Measurements from ENCODE around the gene RPL13.

Gene RPL13

GRCh38 chr16:89536886-89537548, 23.5 kb upstream of the RPL13 start:
- H3K36me3 ChIP-seq (ENCODE audit: insufficient read depth, low read length): peaks cover 34% of the 10 kb centered on the region

DNA sequence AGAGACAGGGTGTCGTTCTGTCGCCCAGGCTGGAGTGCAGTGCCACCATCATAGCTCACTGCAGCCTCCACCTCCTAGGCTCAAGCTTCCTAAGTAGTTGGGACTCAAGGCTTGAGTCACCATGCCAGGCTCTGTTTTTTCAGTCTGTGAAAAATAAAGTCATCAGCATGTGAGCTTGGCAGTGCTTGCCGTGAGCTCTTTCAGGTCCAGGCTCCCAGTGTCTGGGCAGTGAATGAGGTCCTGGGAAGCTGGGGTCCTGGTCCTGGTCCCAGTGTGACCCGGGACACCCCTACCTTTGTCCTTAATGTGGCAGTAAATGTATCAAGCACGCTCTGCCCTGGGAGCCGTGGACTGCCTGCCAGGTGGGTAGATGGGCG, 22.9 kb upstream of the RPL13 start:
- no peaks in the 10 kb centered on the region for H3K9me3 ChIP-seq (ENCODE audit: control insufficient read depth, insufficient read depth, low read length)
- H3K4me1 ChIP-seq (ENCODE audit: insufficient read depth, low read length): no peaks in the 10 kb centered on the region
- H3K36me3 ChIP-seq (ENCODE audit: insufficient read depth, low read length): peaks cover 29% of the 10 kb centered on the region
- no peak overlapping the region for H3K9ac ChIP-seq (ENCODE audit: low read depth, low read length)

More at GRCh38 chr16:89536886-89537548, 23.5 kb upstream of the RPL13 start:
- Histone ChIP-seq H3K9me3 (ENCODE audit: control insufficient read depth, insufficient read depth, low read length) (no peaks in the 10 kb centered on the region), H3K4me1 (ENCODE audit: insufficient read depth, low read length) (no peaks in the 10 kb centered on the region), H3K9ac (ENCODE audit: low read depth, low read length) (no peak overlapping the region)

- no peaks in the 10 kb centered on the region for H3K9me3 ChIP-seq (ENCODE audit: control insufficient read depth, insufficient read depth, low read length)
- no peak overlapping the region for H3K9ac ChIP-seq (ENCODE audit: low read depth, low read length)
- H3K4me1 ChIP-seq (ENCODE audit: insufficient read depth, low read length): no peaks in the 10 kb centered on the region
- peaks cover 26% of the 10 kb centered on the region for H3K36me3 ChIP-seq (ENCODE audit: insufficient read depth, low read length)
Measured at GRCh38 chr16:89538286-89538685, 22.2 kb upstream of the RPL13 start.

GRCh38 chr16:89540557-89540956, 19.9 kb upstream of the RPL13 start:
- Histone ChIP-seq H3K9me3 (ENCODE audit: control insufficient read depth, insufficient read depth, low read length) (no peaks in the 10 kb centered on the region), H3K36me3 (ENCODE audit: insufficient read depth, low read length) (peaks cover 20% of the 10 kb centered on the region), H3K9ac (ENCODE audit: low read depth, low read length) (no peak overlapping the region), H3K4me1 (ENCODE audit: insufficient read depth, low read length) (no peaks in the 10 kb centered on the region)

DNA sequence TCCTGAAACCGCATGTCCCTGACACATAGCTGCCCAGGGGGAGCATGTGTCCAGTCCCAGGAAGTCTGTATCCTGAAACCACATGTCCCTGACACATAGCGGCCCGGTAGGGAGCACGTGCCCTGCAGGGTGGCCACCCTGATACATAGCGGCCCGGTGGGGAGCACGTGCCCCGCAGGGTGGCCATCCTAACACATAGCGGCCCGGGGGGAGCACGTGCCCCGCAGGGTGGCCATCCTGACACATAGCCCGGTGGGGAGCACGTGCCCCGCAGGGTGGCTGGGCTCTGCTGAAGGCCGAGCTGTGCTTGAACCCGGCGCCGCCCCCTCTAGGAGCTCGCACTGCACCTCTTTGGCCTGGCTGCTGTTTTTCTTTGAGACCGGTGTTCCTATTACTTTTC, 18.7 kb upstream of the RPL13 start:
- Histone ChIP-seq H3K9ac (ENCODE audit: low read depth, low read length) (no peak overlapping the region), H3K36me3 (ENCODE audit: insufficient read depth, low read length) (peaks cover 20% of the 10 kb centered on the region), H3K4me1 (ENCODE audit: insufficient read depth, low read length) (no peaks in the 10 kb centered on the region), H3K9me3 (ENCODE audit: control insufficient read depth, insufficient read depth, low read length) (no peaks in the 10 kb centered on the region)

DNA sequence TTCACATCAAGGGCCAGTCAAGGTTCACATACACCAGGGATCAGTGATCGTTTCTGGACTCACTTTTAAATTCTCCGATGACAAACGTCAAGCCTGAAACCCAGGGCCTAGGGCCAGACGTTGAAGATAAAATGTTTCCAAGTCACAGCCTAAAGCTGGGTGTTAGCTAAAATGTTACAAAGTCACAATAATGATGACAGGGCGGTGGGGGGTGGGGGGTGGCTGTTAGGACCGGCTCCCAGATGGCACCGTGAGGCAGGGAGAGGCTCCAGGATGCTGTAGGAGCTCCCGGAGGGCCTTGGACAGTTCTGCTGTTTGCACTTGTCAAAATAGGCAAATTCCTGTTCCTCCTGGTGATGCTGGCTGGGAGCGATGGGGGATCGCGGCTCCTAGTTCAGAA, 16.4 kb upstream of the RPL13 start:
- Histone ChIP-seq H3K36me3 (ENCODE audit: insufficient read depth, low read length) (peaks cover 22% of the 10 kb centered on the region), H3K9ac (ENCODE audit: low read depth, low read length) (no peak overlapping the region), H3K4me1 (ENCODE audit: insufficient read depth, low read length) (no peaks in the 10 kb centered on the region), H3K9me3 (ENCODE audit: control insufficient read depth, insufficient read depth, low read length) (no peaks in the 10 kb centered on the region)

DNA sequence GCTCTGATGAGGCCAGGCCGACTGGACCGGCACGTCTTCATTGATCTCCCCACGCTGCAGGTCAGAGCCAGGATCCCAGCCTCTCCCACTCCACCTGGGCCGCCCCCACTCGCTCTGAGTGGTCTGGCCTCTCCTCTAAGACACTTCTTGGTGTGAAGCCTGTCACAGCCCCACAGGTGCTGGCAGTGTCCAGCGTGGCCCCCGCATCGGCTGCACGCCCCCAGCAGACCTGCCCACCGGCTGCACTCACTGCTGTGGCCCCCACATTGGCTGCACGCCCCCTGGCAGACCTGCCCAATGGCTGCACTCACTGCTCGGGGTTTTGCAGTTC, 15.8 kb upstream of the RPL13 start:
- Histone ChIP-seq H3K9me3 (ENCODE audit: control insufficient read depth, insufficient read depth, low read length) (no peaks in the 10 kb centered on the region), H3K4me1 (ENCODE audit: insufficient read depth, low read length) (no peaks in the 10 kb centered on the region), H3K36me3 (ENCODE audit: insufficient read depth, low read length) (peaks cover 23% of the 10 kb centered on the region), H3K9ac (ENCODE audit: low read depth, low read length) (no peak overlapping the region)

- H3K9ac ChIP-seq (ENCODE audit: low read depth, low read length): no peak overlapping the region
- H3K36me3 ChIP-seq (ENCODE audit: insufficient read depth, low read length): peaks cover 23% of the 10 kb centered on the region
- H3K4me1 ChIP-seq (ENCODE audit: insufficient read depth, low read length): no peaks in the 10 kb centered on the region
- H3K9me3 ChIP-seq (ENCODE audit: control insufficient read depth, insufficient read depth, low read length): no peaks in the 10 kb centered on the region
Measured at GRCh38 chr16:89545044-89545830, 15.2 kb upstream of the RPL13 start.

- H3K9ac ChIP-seq (ENCODE audit: low read depth, low read length): no peak overlapping the region
- no peaks in the 10 kb centered on the region for H3K9me3 ChIP-seq (ENCODE audit: control insufficient read depth, insufficient read depth, low read length)
- H3K4me1 ChIP-seq (ENCODE audit: insufficient read depth, low read length): no peaks in the 10 kb centered on the region
- peaks cover 23% of the 10 kb centered on the region for H3K36me3 ChIP-seq (ENCODE audit: insufficient read depth, low read length)
Measured at GRCh38 chr16:89545831-89546574, 14.5 kb upstream of the RPL13 start.

DNA sequence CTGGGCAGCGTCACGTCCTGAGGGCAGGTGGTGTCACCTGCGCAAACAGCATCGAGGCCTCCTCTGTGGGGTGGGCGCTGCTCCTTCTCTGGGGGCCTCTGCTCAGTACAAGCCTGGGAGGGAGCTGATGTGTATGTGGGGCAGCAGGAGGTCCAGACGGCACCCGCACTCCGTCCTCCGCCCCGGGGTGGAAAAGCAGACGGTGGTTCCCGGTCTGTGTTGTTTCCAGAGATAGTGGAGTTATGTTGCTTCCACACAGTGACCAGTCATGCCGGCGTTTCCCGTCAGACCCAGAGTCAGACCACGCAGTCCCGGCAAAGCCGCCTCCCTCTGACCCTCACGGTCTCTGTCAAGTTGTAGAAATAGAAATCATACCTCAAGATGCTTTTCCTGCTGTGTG, 13.7 kb upstream of the RPL13 start:
- no peak overlapping the region for H3K9ac ChIP-seq (ENCODE audit: low read depth, low read length)
- peaks cover 17% of the 10 kb centered on the region for H3K36me3 ChIP-seq (ENCODE audit: insufficient read depth, low read length)
- H3K4me1 ChIP-seq (ENCODE audit: insufficient read depth, low read length): no peaks in the 10 kb centered on the region
- H3K9me3 ChIP-seq (ENCODE audit: control insufficient read depth, insufficient read depth, low read length): no peaks in the 10 kb centered on the region

GRCh38 chr16:89547291-89547690, 13.2 kb upstream of the RPL13 start:
- Histone ChIP-seq H3K4me1 (ENCODE audit: insufficient read depth, low read length) (no peaks in the 10 kb centered on the region), H3K9me3 (ENCODE audit: control insufficient read depth, insufficient read depth, low read length) (no peaks in the 10 kb centered on the region), H3K36me3 (ENCODE audit: insufficient read depth, low read length) (peaks cover 17% of the 10 kb centered on the region), H3K9ac (ENCODE audit: low read depth, low read length) (no peak overlapping the region)

GRCh38 chr16:89547860-89548259, 12.6 kb upstream of the RPL13 start:
- Histone ChIP-seq H3K9me3 (ENCODE audit: control insufficient read depth, insufficient read depth, low read length) (no peaks in the 10 kb centered on the region), H3K9ac (ENCODE audit: low read depth, low read length) (no peak overlapping the region), H3K36me3 (ENCODE audit: insufficient read depth, low read length) (peaks cover 17% of the 10 kb centered on the region), H3K4me1 (ENCODE audit: insufficient read depth, low read length) (no peaks in the 10 kb centered on the region)

GRCh38 chr16:89548344-89549006, 12.0 kb upstream of the RPL13 start:
- no peaks in the 10 kb centered on the region for H3K9me3 ChIP-seq (ENCODE audit: control insufficient read depth, insufficient read depth, low read length)
- no peak overlapping the region for H3K9ac ChIP-seq (ENCODE audit: low read depth, low read length)
- H3K36me3 ChIP-seq (ENCODE audit: insufficient read depth, low read length): peaks cover 17% of the 10 kb centered on the region
- H3K4me1 ChIP-seq (ENCODE audit: insufficient read depth, low read length): no peaks in the 10 kb centered on the region

DNA sequence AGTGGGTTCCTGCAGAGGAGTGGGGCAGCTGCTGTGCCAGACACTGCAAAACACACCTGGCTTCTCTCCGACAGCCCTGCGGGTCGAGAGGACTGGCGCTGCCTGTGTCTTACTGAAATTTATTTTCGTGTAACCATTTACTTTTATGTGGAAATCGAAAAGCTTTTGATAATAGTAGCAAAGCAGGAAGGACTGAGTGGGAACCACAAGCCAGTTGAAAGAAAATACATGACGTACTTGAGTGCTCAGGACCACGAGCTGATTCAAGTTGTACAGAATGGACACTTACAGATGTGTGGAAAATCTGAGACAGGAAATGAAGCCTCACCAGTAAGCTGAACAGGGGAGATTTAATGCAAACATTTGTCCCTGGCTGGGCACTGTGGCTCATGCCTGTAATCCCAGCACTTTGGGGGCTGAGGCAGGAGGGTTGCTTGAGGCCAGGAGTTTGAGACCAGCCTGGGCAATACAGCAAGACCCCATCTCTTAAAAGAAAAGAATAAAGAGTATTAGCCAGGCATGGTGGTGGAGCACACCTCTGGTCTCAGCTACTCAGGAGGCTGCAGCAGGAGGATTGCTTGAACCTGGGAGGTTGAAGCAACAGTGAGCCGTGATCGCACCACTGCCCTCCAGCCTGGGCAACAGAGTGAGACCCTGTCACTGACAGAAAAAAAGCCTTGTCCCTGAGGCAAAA, 11.3 kb upstream of the RPL13 start:
- no peak overlapping the region for H3K9ac ChIP-seq (ENCODE audit: low read depth, low read length)
- no peaks in the 10 kb centered on the region for H3K9me3 ChIP-seq (ENCODE audit: control insufficient read depth, insufficient read depth, low read length)
- H3K4me1 ChIP-seq (ENCODE audit: insufficient read depth, low read length): no peaks in the 10 kb centered on the region
- peaks cover 14% of the 10 kb centered on the region for H3K36me3 ChIP-seq (ENCODE audit: insufficient read depth, low read length)
